Mesodermal cell (in vitro differentiated cells): ENCODE results near the gene HK1.

Experiments used
- H3K27ac ChIP-seq: 2 replicates; pipeline ENCODE4 v1.7.0; 2013; ENCODE audit warnings: mild to moderate bottlenecking, low read depth, low read length, moderate library complexity; ENCODE audit not compliant: severe bottlenecking
- H3K36me3 ChIP-seq: 2 replicates; pipeline ENCODE4 v1.7.1; 2013; ENCODE audit warnings: mild to moderate bottlenecking, low read length, moderate library complexity; ENCODE audit not compliant: control insufficient read depth, insufficient read depth
- H3K4me1 ChIP-seq: one replicate; pipeline ENCODE4 v1.7.1; 2013; ENCODE audit warnings: mild to moderate bottlenecking, low read length; ENCODE audit not compliant: insufficient read depth, control insufficient read depth, poor library complexity, severe bottlenecking
- H3K4me3 ChIP-seq: 2 replicates; pipeline ENCODE4 v1.7.0; 2013; ENCODE audit warnings: low read length, control low read depth, mild to moderate bottlenecking; ENCODE audit not compliant: insufficient read depth, poor library complexity, severe bottlenecking; ENCODE audit errors: extremely low read depth
- H3K9me3 ChIP-seq: 2 replicates; pipeline ENCODE4 v1.7.1; 2013; ENCODE audit warnings: mild to moderate bottlenecking, low read length, moderate library complexity; ENCODE audit not compliant: control insufficient read depth
- WGBS, 2 experiments: methylation state at CpG; one replicate each; pipeline ENCODE4 v1.1.5; 2013; ENCODE audit warnings: missing lambda C conversion rate in 2 of 2; ENCODE audit not compliant: insufficient coverage in 2 of 2; 5-methylcytosine and 5-hydroxymethylcytosine counted together

Gene HK1

GRCh38 chr10:69389827-69390490 is 111.7 kb downstream of the HK1 start:
- no peaks in the 10 kb centered on the region for H3K9me3 ChIP-seq
- WGBS, 2 experiments = 47 to 68% methylated on average over 6 to 8 of the region's 8 CpGs
- H3K4me3 ChIP-seq = no peak overlapping the region
- H3K4me1 ChIP-seq = peaks cover 11% of the 10 kb centered on the region
- H3K27ac ChIP-seq = no peak overlapping the region
- H3K36me3 ChIP-seq = peaks cover 89% of the 10 kb centered on the region

- peaks cover 86% of the 10 kb centered on the region for H3K36me3 ChIP-seq
- peaks cover 11% of the 10 kb centered on the region for H3K4me1 ChIP-seq
- 80 to 86% methylated on average over 1 to 6 of the region's 6 CpGs for WGBS, 2 experiments
- no peaks in the 10 kb centered on the region for H3K9me3 ChIP-seq
- H3K27ac ChIP-seq = no peak overlapping the region
- no peak overlapping the region for H3K4me3 ChIP-seq
Measured at GRCh38 chr10:69391158-69391557, 112.9 kb downstream of the HK1 start.

GRCh38 chr10:69392481-69393000 is 114.2 kb downstream of the HK1 start:
- WGBS, 2 experiments = 5 to 8% methylated on average over 5 to 6 of the region's 7 CpGs
- H3K36me3 ChIP-seq = peaks cover 86% of the 10 kb centered on the region

GRCh38 chr10:69394020-69394419 is 115.7 kb downstream of the HK1 start:
- Histone ChIP-seq H3K9me3 (no peaks in the 10 kb centered on the region), H3K4me3 (no peak overlapping the region), H3K36me3 (peaks cover 86% of the 10 kb centered on the region), H3K4me1 (peaks cover 11% of the 10 kb centered on the region), H3K27ac (no peak overlapping the region)
- 100% methylated on average over 1 of the region's 1 CpG for WGBS, 2 experiments

More at GRCh38 chr10:69392481-69393000, 114.2 kb downstream of the HK1 start:
- Histone ChIP-seq H3K9me3 (no peaks in the 10 kb centered on the region), H3K4me1 (peaks cover 11% of the 10 kb centered on the region), H3K4me3 (no peak overlapping the region), H3K27ac (no peak overlapping the region)

DNA sequence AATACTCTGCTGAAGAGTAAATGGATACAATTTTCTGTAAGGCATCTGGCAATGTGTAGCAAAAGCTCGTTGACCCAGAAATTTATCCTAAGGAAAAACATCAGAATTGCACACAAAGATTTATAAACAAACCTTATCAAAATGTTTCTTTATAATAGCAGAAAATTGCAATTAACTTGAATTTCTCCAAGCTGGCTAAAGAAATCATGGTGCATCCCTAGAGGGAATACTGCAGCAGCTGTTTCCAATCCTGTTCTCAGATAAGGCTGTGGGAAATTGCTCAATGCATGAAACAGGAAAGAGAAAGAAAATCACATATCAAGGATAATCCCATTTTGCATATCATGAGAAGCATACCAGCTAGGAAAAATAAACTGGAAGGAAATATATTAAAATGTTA is 119.7 kb downstream of the HK1 start:
- Histone ChIP-seq H3K9me3 (no peaks in the 10 kb centered on the region), H3K27ac (no peak overlapping the region), H3K4me3 (no peak overlapping the region), H3K4me1 (no peaks in the 10 kb centered on the region), H3K36me3 (peaks cover 86% of the 10 kb centered on the region)
- WGBS, 2 experiments = no CpG with 5 or more reads among the region's 1 CpG

DNA sequence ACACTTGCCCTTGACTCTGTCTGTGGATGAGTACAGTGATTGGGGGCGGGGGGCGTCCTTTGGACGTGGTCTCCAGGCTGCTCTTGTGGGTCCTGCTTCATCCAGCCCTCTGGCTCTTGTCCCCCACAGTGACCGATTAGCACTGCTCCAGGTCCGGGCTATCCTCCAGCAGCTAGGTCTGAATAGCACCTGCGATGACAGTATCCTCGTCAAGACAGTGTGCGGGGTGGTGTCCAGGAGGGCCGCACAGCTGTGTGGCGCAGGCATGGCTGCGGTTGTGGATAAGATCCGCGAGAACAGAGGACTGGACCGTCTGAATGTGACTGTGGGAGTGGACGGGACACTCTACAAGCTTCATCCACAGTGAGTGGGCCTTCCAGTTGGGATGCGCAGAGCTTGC is 120.2 kb downstream of the HK1 start:
- no peak overlapping the region for H3K4me3 ChIP-seq
- H3K36me3 ChIP-seq = peaks cover 86% of the 10 kb centered on the region
- H3K4me1 ChIP-seq = no peaks in the 10 kb centered on the region
- no peak overlapping the region for H3K27ac ChIP-seq
- WGBS, 2 experiments = 94 to 97% methylated on average over 16 of the region's 16 CpGs
- H3K9me3 ChIP-seq = no peaks in the 10 kb centered on the region

DNA sequence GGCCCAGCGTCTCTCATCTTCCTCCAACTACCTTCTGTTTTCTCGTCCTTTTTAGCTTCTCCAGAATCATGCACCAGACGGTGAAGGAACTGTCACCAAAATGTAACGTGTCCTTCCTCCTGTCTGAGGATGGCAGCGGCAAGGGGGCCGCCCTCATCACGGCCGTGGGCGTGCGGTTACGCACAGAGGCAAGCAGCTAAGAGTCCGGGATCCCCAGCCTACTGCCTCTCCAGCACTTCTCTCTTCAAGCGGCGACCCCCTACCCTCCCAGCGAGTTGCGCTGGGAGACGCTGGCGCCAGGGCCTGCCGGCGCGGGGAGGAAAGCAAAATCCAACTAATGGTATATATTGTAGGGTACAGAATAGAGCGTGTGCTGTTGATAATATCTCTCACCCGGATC is 122.6 kb downstream of the HK1 start:
- no peak overlapping the region for H3K27ac ChIP-seq
- H3K36me3 ChIP-seq = peaks cover 76% of the 10 kb centered on the region
- H3K4me1 ChIP-seq = no peaks in the 10 kb centered on the region
- H3K9me3 ChIP-seq = no peaks in the 10 kb centered on the region
- no peak overlapping the region for H3K4me3 ChIP-seq
- 94 to 96% methylated on average over 11 to 23 of the region's 23 CpGs for WGBS, 2 experiments

DNA sequence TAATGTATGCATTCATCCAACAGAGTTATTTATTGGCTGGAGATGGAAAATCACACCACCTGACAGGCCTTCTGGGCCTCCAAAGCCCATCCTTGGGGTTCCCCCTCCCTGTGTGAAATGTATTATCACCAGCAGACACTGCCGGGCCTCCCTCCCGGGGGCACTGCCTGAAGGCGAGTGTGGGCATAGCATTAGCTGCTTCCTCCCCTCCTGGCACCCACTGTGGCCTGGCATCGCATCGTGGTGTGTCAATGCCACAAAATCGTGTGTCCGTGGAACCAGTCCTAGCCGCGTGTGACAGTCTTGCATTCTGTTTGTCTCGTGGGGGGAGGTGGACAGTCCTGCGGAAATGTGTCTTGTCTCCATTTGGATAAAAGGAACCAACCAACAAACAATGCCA is 123.1 kb downstream of the HK1 start:
- Histone ChIP-seq H3K36me3 (peaks cover 73% of the 10 kb centered on the region), H3K27ac (no peak overlapping the region), H3K9me3 (no peaks in the 10 kb centered on the region), H3K4me3 (no peak overlapping the region), H3K4me1 (peaks cover 4% of the 10 kb centered on the region)
- WGBS, 2 experiments = 94 to 97% methylated on average over 11 of the region's 11 CpGs

- Histone ChIP-seq H3K4me1 (peaks cover 4% of the 10 kb centered on the region), H3K4me3 (no peak overlapping the region), H3K27ac (no peak overlapping the region), H3K36me3 (peaks cover 63% of the 10 kb centered on the region), H3K9me3 (no peaks in the 10 kb centered on the region)
- 92 to 100% methylated on average over 2 to 3 of the region's 6 CpGs for WGBS, 2 experiments
Measured at GRCh38 chr10:69402386-69402785, 124.1 kb downstream of the HK1 start.

- Histone ChIP-seq H3K27ac (no peak overlapping the region), H3K4me3 (no peak overlapping the region), H3K36me3 (peaks cover 56% of the 10 kb centered on the region), H3K9me3 (no peaks in the 10 kb centered on the region), H3K4me1 (peaks cover 6% of the 10 kb centered on the region)
- WGBS, 2 experiments = 88 to 100% methylated on average over 1 of the region's 1 CpG
Measured at GRCh38 chr10:69403066-69403465, 124.8 kb downstream of the HK1 start.

- Histone ChIP-seq H3K9me3 (no peaks in the 10 kb centered on the region), H3K4me1 (peaks cover 7% of the 10 kb centered on the region), H3K27ac (no peak overlapping the region), H3K36me3 (peaks cover 52% of the 10 kb centered on the region), H3K4me3 (no peak overlapping the region)
- WGBS, 2 experiments = 100% methylated on average over 1 to 3 of the region's 3 CpGs
Measured at GRCh38 chr10:69403519-69403918, 125.2 kb downstream of the HK1 start.
